PC-9 (cell line): ENCODE data around the gene ZRANB1.

Experiments
- CTCF ChIP-seq: fragments of 200-600 bp; sonication (generic); conservative IDR thresholded peaks from 2 replicates; pipeline ENCODE4 v1.6.1; 2017; ENCODE audit warnings: mixed run types, antibody characterized with exemption, mild to moderate bottlenecking, moderate library complexity
- EZH2 ChIP-seq: fragments of 200-600 bp; sonication (generic); IDR thresholded peaks from 2 replicates; pipeline ENCODE4 v1.8.0; 2017; ENCODE audit warnings: antibody characterized with exemption, low read depth

GRCh38 chr10:125033146-125033924 is 91.4 kb downstream of the ZRANB1 start:
- no peak for TF ChIP-seq CTCF
- TF ChIP-seq EZH2 = no peak
